ENCODE results near the gene FBXL15.
A peak's percentile ranks its signal among the peaks of the same experiment; 100 is the strongest.

GRCh38 chr10:102395400-102396316, 25.0 kb upstream of the FBXL15 start, which contains the start of gene NFKB2:
- TF ChIP-seq CTCF (IDR thresholded peaks at IDR 0.05) (no peak), POLR2A (IDR thresholded peaks at IDR 0.05) (peak; percentile 82)
